Loucy (cell line): ENCODE data around the gene IGF2.

Source experiments
- CTCF ChIP-seq: fragments of 200-600 bp; sonication (generic); conservative IDR thresholded peaks from 2 replicates; pipeline ENCODE4 v1.5.1; 2014; ENCODE audit warnings: mild to moderate bottlenecking, antibody characterized with exemption, low read length
- EZH2phosphoT487 ChIP-seq: fragments of 200-600 bp; IDR thresholded peaks from 2 replicates; pipeline ENCODE4 v1.6.1; 2018; ENCODE audit warnings: antibody characterized with exemption, mild to moderate bottlenecking, moderate library complexity, borderline replicate concordance

GRCh38 chr11:2144544-2145248 lies 5.5 kb upstream of the IGF2 start:
- TF ChIP-seq CTCF = no peak
- no peak for TF ChIP-seq EZH2phosphoT487
